ENCODE data around the gene SCUBE2. TPM values are rescaled to one million over a fixed set of nuclear protein-coding genes. Genes with fewer than 3 reads are reported as not detected.
"Not testable (repeated sequence)": the region's sequence is repeated elsewhere in the genome, so short reads cannot be mapped to it uniquely, and the experiment has no call there.

Gene SCUBE2
- total and polyA plus RNA-seq, 4 donors, result 2.4 to 6.0 (median 3.8) TPM

GRCh38 chr11:9016916-9017642, 74.3 kb downstream of the SCUBE2 start:
- H3K9me3 ChIP-seq (ENCODE audit: control insufficient read depth, low read length), result no peaks in the 10 kb centered on the region
- intact Hi-C loops (cut with DNase I), result loop anchor here (5.0 kb wide), 1 partner anchor 490 kb away; no protein-coding TSS in a partner anchor
- DNase-seq (no peak), ATAC-seq (ENCODE audit: low FRiP score) (no peak)
- peaks cover 0 to 2% of the 10 kb centered on the region in 2 donors for H3K27me3 ChIP-seq (ENCODE audit: control insufficient read depth in 1 of 2, insufficient read depth in 2 of 2, low read length in 1 of 2)
- no peak overlapping the region for H3K27ac ChIP-seq (ENCODE audit: low read depth in 1 of 2, low read length in 2 of 2)
- H3K4me1 ChIP-seq (ENCODE audit: control insufficient read depth in 1 of 2, insufficient read depth in 2 of 2, low read length in 2 of 2), result no peaks in the 10 kb centered on the region
- H3K36me3 ChIP-seq (ENCODE audit: control insufficient read depth in 1 of 2, insufficient read depth in 2 of 2, low read length in 1 of 2), result no peaks in the 10 kb centered on the region
- WGBS, 2 donors, result 89 to 93% methylated on average over 6 of the region's 6 CpGs
- H3K4me3 ChIP-seq (ENCODE audit: low read length in 2 of 2), result no peak overlapping the region

- H3K9me3 ChIP-seq (ENCODE audit: control insufficient read depth, low read length), result no peaks in the 10 kb centered on the region
- 4% methylated on average over 4 of the region's 4 CpGs for WGBS, 2 donors
- H3K4me1 ChIP-seq (ENCODE audit: control insufficient read depth in 1 of 2, insufficient read depth in 2 of 2, low read length in 2 of 2), result no peaks in the 10 kb centered on the region
- peak; percentile 74 for ATAC-seq (ENCODE audit: low FRiP score)
- no peaks in the 10 kb centered on the region for H3K36me3 ChIP-seq (ENCODE audit: control insufficient read depth in 1 of 2, insufficient read depth in 2 of 2, low read length in 1 of 2)
- peaks cover 0 to 2% of the 10 kb centered on the region in 2 donors for H3K27me3 ChIP-seq (ENCODE audit: control insufficient read depth in 1 of 2, insufficient read depth in 2 of 2, low read length in 1 of 2)
- intact Hi-C loops (cut with DNase I), result loop anchor here (2.0 to 5.0 kb wide), 3 partner anchors 121 to 492 kb away; no protein-coding TSS in a partner anchor
- no peak overlapping the region for H3K27ac ChIP-seq (ENCODE audit: low read depth in 1 of 2, low read length in 2 of 2)
- peak in 1 of 2 donors; percentile 77 for DNase-seq
- no peak overlapping the region for H3K4me3 ChIP-seq (ENCODE audit: low read length in 2 of 2)
These were observed 75.7 kb downstream of the SCUBE2 start for GRCh38 chr11:9015677-9016076.

GRCh38 chr11:9014826-9015225, 76.6 kb downstream of the SCUBE2 start:
- ATAC-seq (ENCODE audit: low FRiP score), result no peak
- Histone ChIP-seq H3K4me1 (ENCODE audit: control insufficient read depth in 1 of 2, insufficient read depth in 2 of 2, low read length in 2 of 2) (no peaks in the 10 kb centered on the region), H3K27ac (ENCODE audit: low read depth in 1 of 2, low read length in 2 of 2) (no peak overlapping the region), H3K36me3 (ENCODE audit: control insufficient read depth in 1 of 2, insufficient read depth in 2 of 2, low read length in 1 of 2) (no peaks in the 10 kb centered on the region), H3K9me3 (ENCODE audit: control insufficient read depth, low read length) (no peaks in the 10 kb centered on the region), H3K4me3 (ENCODE audit: low read length in 2 of 2) (no peak overlapping the region), H3K27me3 (ENCODE audit: control insufficient read depth in 1 of 2, insufficient read depth in 2 of 2, low read length in 1 of 2) (peaks cover 0 to 2% of the 10 kb centered on the region in 2 donors)
- 96 to 97% methylated on average over 3 of the region's 3 CpGs for WGBS, 2 donors
- intact Hi-C loops (cut with DNase I), result loop anchor here (2.0 to 5.0 kb wide), 3 partner anchors 122 to 492 kb away; no protein-coding TSS in a partner anchor
- DNase-seq, result no peak

GRCh38 chr11:9013373-9013772, 78.0 kb downstream of the SCUBE2 start:
- 92 to 93% methylated on average over 4 of the region's 4 CpGs for WGBS, 2 donors
- intact Hi-C loops (cut with DNase I), result no loop called here

GRCh38 chr11:9009538-9009937, 81.9 kb downstream of the SCUBE2 start:
- WGBS, 2 donors, result 67 to 74% methylated on average over 1 of the region's 1 CpG

More at GRCh38 chr11:9013373-9013772, 78.0 kb downstream of the SCUBE2 start:
- Histone ChIP-seq H3K27me3 (ENCODE audit: control insufficient read depth in 1 of 2, insufficient read depth in 2 of 2, low read length in 1 of 2) (peaks cover 0 to 2% of the 10 kb centered on the region in 2 donors), H3K27ac (ENCODE audit: low read depth in 1 of 2, low read length in 2 of 2) (no peak overlapping the region), H3K36me3 (ENCODE audit: control insufficient read depth in 1 of 2, insufficient read depth in 2 of 2, low read length in 1 of 2) (no peaks in the 10 kb centered on the region), H3K4me1 (ENCODE audit: control insufficient read depth in 1 of 2, insufficient read depth in 2 of 2, low read length in 2 of 2) (no peaks in the 10 kb centered on the region), H3K4me3 (ENCODE audit: low read length in 2 of 2) (no peak overlapping the region), H3K9me3 (ENCODE audit: control insufficient read depth, low read length) (no peaks in the 10 kb centered on the region)
- no peak for DNase-seq
- ATAC-seq (ENCODE audit: low FRiP score), result no peak

GRCh38 chr11:9008661-9009060, 82.7 kb downstream of the SCUBE2 start:
- intact Hi-C loops (cut with DNase I), result no loop called here
- Histone ChIP-seq H3K27ac (ENCODE audit: low read depth in 1 of 2, low read length in 2 of 2) (no peak overlapping the region), H3K9me3 (ENCODE audit: control insufficient read depth, low read length) (no peaks in the 10 kb centered on the region), H3K36me3 (ENCODE audit: control insufficient read depth in 1 of 2, insufficient read depth in 2 of 2, low read length in 1 of 2) (no peaks in the 10 kb centered on the region), H3K4me1 (ENCODE audit: control insufficient read depth in 1 of 2, insufficient read depth in 2 of 2, low read length in 2 of 2) (no peaks in the 10 kb centered on the region), H3K27me3 (ENCODE audit: control insufficient read depth in 1 of 2, insufficient read depth in 2 of 2, low read length in 1 of 2) (peaks cover 0 to 2% of the 10 kb centered on the region in 2 donors), H3K4me3 (ENCODE audit: low read length in 2 of 2) (no peak overlapping the region)
- ATAC-seq (ENCODE audit: low FRiP score) (no peak), DNase-seq (no peak)
- WGBS, 2 donors, result 78 to 94% methylated on average over 1 of the region's 1 CpG

More at GRCh38 chr11:9009538-9009937, 81.9 kb downstream of the SCUBE2 start:
- H3K9me3 ChIP-seq (ENCODE audit: control insufficient read depth, low read length); DNase-seq; intact Hi-C loops (cut with DNase I); H3K36me3 ChIP-seq (ENCODE audit: control insufficient read depth in 1 of 2, insufficient read depth in 2 of 2, low read length in 1 of 2); H3K27me3 ChIP-seq (ENCODE audit: control insufficient read depth in 1 of 2, insufficient read depth in 2 of 2, low read length in 1 of 2); ATAC-seq (ENCODE audit: low FRiP score); H3K27ac ChIP-seq (ENCODE audit: low read depth in 1 of 2, low read length in 2 of 2); H3K4me3 ChIP-seq (ENCODE audit: low read length in 2 of 2); H3K4me1 ChIP-seq (ENCODE audit: control insufficient read depth in 1 of 2, insufficient read depth in 2 of 2, low read length in 2 of 2): not testable (repeated sequence)

GRCh38 chr11:9008011-9008550, 83.3 kb downstream of the SCUBE2 start:
- DNase-seq, result no peak
- Histone ChIP-seq H3K4me1 (ENCODE audit: control insufficient read depth in 1 of 2, insufficient read depth in 2 of 2, low read length in 2 of 2) (no peaks in the 10 kb centered on the region), H3K27ac (ENCODE audit: low read depth in 1 of 2, low read length in 2 of 2) (no peak overlapping the region), H3K4me3 (ENCODE audit: low read length in 2 of 2) (no peak overlapping the region), H3K36me3 (ENCODE audit: control insufficient read depth in 1 of 2, insufficient read depth in 2 of 2, low read length in 1 of 2) (no peaks in the 10 kb centered on the region), H3K27me3 (ENCODE audit: control insufficient read depth in 1 of 2, insufficient read depth in 2 of 2, low read length in 1 of 2) (peaks cover 0 to 1% of the 10 kb centered on the region in 2 donors), H3K9me3 (ENCODE audit: control insufficient read depth, low read length) (no peaks in the 10 kb centered on the region)
- ATAC-seq (ENCODE audit: low FRiP score), result no peak
- intact Hi-C loops (cut with DNase I), result no loop called here
- whole genome bisulfite sequencing, 2 donors, result 8 to 9% methylated on average over 3 of the region's 3 CpGs

GRCh38 chr11:9005087-9005486, 86.3 kb downstream of the SCUBE2 start:
- Histone ChIP-seq H3K27me3 (ENCODE audit: control insufficient read depth in 1 of 2, insufficient read depth in 2 of 2, low read length in 1 of 2) (no peaks in the 10 kb centered on the region), H3K27ac (ENCODE audit: low read depth in 1 of 2, low read length in 2 of 2) (no peak overlapping the region), H3K4me3 (ENCODE audit: low read length in 2 of 2) (no peak overlapping the region), H3K9me3 (ENCODE audit: control insufficient read depth, low read length) (no peaks in the 10 kb centered on the region), H3K4me1 (ENCODE audit: control insufficient read depth in 1 of 2, insufficient read depth in 2 of 2, low read length in 2 of 2) (no peaks in the 10 kb centered on the region), H3K36me3 (ENCODE audit: control insufficient read depth in 1 of 2, insufficient read depth in 2 of 2, low read length in 1 of 2) (no peaks in the 10 kb centered on the region)
- no peak for DNase-seq
- intact Hi-C loops (cut with DNase I), result no loop called here
- WGBS, 2 donors, result 80 to 86% methylated on average over 4 of the region's 4 CpGs
- ATAC-seq (ENCODE audit: low FRiP score), result no peak
